ENCODE results near the gene BAHD1.

Gene BAHD1

GRCh38 chr15:40444736-40445135 lies 4.0 kb downstream of the BAHD1 start:
- TF ChIP-seq REST (IDR thresholded peaks at IDR 0.05; ENCODE audit: insufficient replicate concordance, low read depth) (no peak), GABPA (IDR thresholded peaks at IDR 0.05; ENCODE audit: low read depth) (no peak), POLR2AphosphoS5 (IDR thresholded peaks at IDR 0.05; ENCODE audit: low read depth) (no peak), CTCF (IDR thresholded peaks at IDR 0.05; ENCODE audit: insufficient read depth, low read length) (no peak), SPI1 (IDR thresholded peaks at IDR 0.05; ENCODE audit: borderline replicate concordance, low read depth) (no peak)
- H3K27me3 ChIP-seq (ENCODE audit: insufficient read depth, poor library complexity, severe bottlenecking), result no peaks in the 10 kb centered on the region
- H3K4me3 ChIP-seq (replicated peaks; ENCODE audit: insufficient read depth, low read length), result no peak overlapping the region
- DNase-seq (ENCODE audit: low read depth in 1 of 2, low spot score in 1 of 2), result no peak
- no peak overlapping the region for H3K27ac ChIP-seq (replicated peaks)

- TF ChIP-seq CTCF (IDR thresholded peaks at IDR 0.05; ENCODE audit: insufficient read depth, low read length) (no peak), REST (IDR thresholded peaks at IDR 0.05; ENCODE audit: insufficient replicate concordance, low read depth) (no peak), POLR2AphosphoS5 (IDR thresholded peaks at IDR 0.05; ENCODE audit: low read depth) (no peak), SPI1 (IDR thresholded peaks at IDR 0.05; ENCODE audit: borderline replicate concordance, low read depth) (no peak), GABPA (IDR thresholded peaks at IDR 0.05; ENCODE audit: low read depth) (no peak)
- no peak for DNase-seq (ENCODE audit: low read depth in 1 of 2, low spot score in 1 of 2)
- H3K27ac ChIP-seq (replicated peaks), result no peak overlapping the region
- no peaks in the 10 kb centered on the region for H3K27me3 ChIP-seq (ENCODE audit: insufficient read depth, poor library complexity, severe bottlenecking)
- no peak overlapping the region for H3K4me3 ChIP-seq (replicated peaks; ENCODE audit: insufficient read depth, low read length)
Measured at GRCh38 chr15:40445421-40445922, 4.7 kb downstream of the BAHD1 start.

GRCh38 chr15:40446144-40446543 lies 5.4 kb downstream of the BAHD1 start:
- Histone ChIP-seq H3K4me3 (replicated peaks; ENCODE audit: insufficient read depth, low read length) (no peak overlapping the region), H3K27ac (replicated peaks) (no peak overlapping the region), H3K27me3 (ENCODE audit: insufficient read depth, poor library complexity, severe bottlenecking) (no peaks in the 10 kb centered on the region)
- DNase-seq (ENCODE audit: low read depth in 1 of 2, low spot score in 1 of 2), result no peak
- no peak for TF ChIP-seq POLR2AphosphoS5 (IDR thresholded peaks at IDR 0.05; ENCODE audit: low read depth)

- Histone ChIP-seq H3K4me3 (replicated peaks; ENCODE audit: insufficient read depth, low read length) (no peak overlapping the region), H3K27ac (replicated peaks) (no peak overlapping the region), H3K27me3 (ENCODE audit: insufficient read depth, poor library complexity, severe bottlenecking) (no peaks in the 10 kb centered on the region)
- TF ChIP-seq POLR2AphosphoS5 (IDR thresholded peaks at IDR 0.05; ENCODE audit: low read depth) (no peak), SPI1 (IDR thresholded peaks at IDR 0.05; ENCODE audit: borderline replicate concordance, low read depth) (no peak), REST (IDR thresholded peaks at IDR 0.05; ENCODE audit: insufficient replicate concordance, low read depth) (no peak), GABPA (IDR thresholded peaks at IDR 0.05; ENCODE audit: low read depth) (no peak), CTCF (IDR thresholded peaks at IDR 0.05; ENCODE audit: insufficient read depth, low read length) (no peak)
- no peak for DNase-seq (ENCODE audit: low read depth in 1 of 2, low spot score in 1 of 2)
Measured at GRCh38 chr15:40448354-40448753, 7.6 kb downstream of the BAHD1 start.
